HL-60 (cell line): ENCODE results near the gene GSX1.
A peak's percentile ranks its signal among the peaks of the same experiment; 100 is the strongest.

Experiments used
- DNase-seq, 2 experiments: peaks; one replicate each; pipeline ENCODE4 v3.0.0-alpha.2; 2010 to 2020; ENCODE audit warnings: low read depth in 1 of 2, low spot score in 1 of 2
- H3K27ac ChIP-seq: fragments of 250-450 bp; sonication (Bioruptor Pico); replicated peaks from 2 replicates; pipeline ENCODE4 v1.5.1; 2020; ENCODE audit warnings: mild to moderate bottlenecking, moderate library complexity
- H3K27me3 ChIP-seq: fragments of 250-450 bp; sonication (Bioruptor Pico); 2 replicates; pipeline ENCODE4 v1.5.1; 2021; ENCODE audit warnings: mild to moderate bottlenecking, moderate library complexity; ENCODE audit not compliant: insufficient read depth, poor library complexity, severe bottlenecking
- H3K4me3 ChIP-seq: replicated peaks from 2 replicates; pipeline ENCODE4 v1.5.1; 2011; ENCODE audit warnings: mild to moderate bottlenecking, control low read depth, low read length; ENCODE audit not compliant: insufficient read depth
- CTCF ChIP-seq: IDR thresholded peaks from one replicate; pipeline ENCODE4 v1.5.1; 2011; ENCODE audit warnings: low read length, control low read depth, inconsistent platforms; ENCODE audit not compliant: insufficient read depth
- GABPA ChIP-seq: IDR thresholded peaks from 2 replicates; pipeline ENCODE4 v1.6.1; 2012; ENCODE audit warnings: low read depth
- POLR2AphosphoS5 ChIP-seq: IDR thresholded peaks from 2 replicates; pipeline ENCODE4 v1.6.1; 2012; ENCODE audit warnings: low read depth
- SPI1 ChIP-seq: IDR thresholded peaks from 2 replicates; pipeline ENCODE4 v1.6.1; 2012; ENCODE audit warnings: low read depth, mild to moderate bottlenecking, borderline replicate concordance
- TF ChIP-seq, protein P1 (sequence below): IDR thresholded peaks from 2 replicates; pipeline ENCODE4 v1.6.1; 2012; ENCODE audit warnings: low read depth; ENCODE audit not compliant: insufficient replicate concordance

The GSX1 gene

GRCh38 chr13:27783111-27783510, 9.2 kb upstream of the GSX1 start:
- no peak for DNase-seq
- H3K27me3 ChIP-seq, result peaks cover 36% of the 10 kb centered on the region

DNA sequence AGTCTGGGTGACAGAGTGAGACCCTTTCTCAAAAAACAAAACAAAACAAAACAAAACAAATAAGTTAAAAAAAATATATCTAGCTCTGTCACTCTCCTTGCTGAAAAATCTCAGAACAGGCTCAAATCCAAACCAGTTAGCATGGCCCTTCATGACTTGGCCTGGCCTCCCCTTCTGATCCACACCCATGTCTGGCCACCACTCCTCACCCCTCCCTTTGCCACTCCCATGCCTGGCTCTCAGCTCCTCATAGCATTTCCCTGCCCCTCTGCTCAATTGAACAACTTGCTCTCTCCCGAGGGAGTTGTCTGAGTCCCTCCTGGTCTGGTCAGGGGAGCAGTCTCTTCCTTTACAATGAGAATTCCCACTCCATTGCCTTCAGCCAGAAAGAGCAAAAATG, 4.0 kb upstream of the GSX1 start:
- TF ChIP-seq SPI1 (no peak), POLR2AphosphoS5 (no peak), GABPA (no peak), CTCF (no peak)
- TF ChIP-seq, protein P1, sequence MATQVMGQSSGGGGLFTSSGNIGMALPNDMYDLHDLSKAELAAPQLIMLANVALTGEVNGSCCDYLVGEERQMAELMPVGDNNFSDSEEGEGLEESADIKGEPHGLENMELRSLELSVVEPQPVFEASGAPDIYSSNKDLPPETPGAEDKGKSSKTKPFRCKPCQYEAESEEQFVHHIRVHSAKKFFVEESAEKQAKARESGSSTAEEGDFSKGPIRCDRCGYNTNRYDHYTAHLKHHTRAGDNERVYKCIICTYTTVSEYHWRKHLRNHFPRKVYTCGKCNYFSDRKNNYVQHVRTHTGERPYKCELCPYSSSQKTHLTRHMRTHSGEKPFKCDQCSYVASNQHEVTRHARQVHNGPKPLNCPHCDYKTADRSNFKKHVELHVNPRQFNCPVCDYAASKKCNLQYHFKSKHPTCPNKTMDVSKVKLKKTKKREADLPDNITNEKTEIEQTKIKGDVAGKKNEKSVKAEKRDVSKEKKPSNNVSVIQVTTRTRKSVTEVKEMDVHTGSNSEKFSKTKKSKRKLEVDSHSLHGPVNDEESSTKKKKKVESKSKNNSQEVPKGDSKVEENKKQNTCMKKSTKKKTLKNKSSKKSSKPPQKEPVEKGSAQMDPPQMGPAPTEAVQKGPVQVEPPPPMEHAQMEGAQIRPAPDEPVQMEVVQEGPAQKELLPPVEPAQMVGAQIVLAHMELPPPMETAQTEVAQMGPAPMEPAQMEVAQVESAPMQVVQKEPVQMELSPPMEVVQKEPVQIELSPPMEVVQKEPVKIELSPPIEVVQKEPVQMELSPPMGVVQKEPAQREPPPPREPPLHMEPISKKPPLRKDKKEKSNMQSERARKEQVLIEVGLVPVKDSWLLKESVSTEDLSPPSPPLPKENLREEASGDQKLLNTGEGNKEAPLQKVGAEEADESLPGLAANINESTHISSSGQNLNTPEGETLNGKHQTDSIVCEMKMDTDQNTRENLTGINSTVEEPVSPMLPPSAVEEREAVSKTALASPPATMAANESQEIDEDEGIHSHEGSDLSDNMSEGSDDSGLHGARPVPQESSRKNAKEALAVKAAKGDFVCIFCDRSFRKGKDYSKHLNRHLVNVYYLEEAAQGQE, result no peak
- DNase-seq, result no peak
- Histone ChIP-seq H3K4me3 (no peak overlapping the region), H3K27me3 (peaks cover 73% of the 10 kb centered on the region), H3K27ac (no peak overlapping the region)

More at GRCh38 chr13:27783111-27783510, 9.2 kb upstream of the GSX1 start:
- TF ChIP-seq POLR2AphosphoS5 (no peak), SPI1 (no peak), GABPA (no peak)
- Histone ChIP-seq H3K4me3 (no peak overlapping the region), H3K27ac (no peak overlapping the region)

GRCh38 chr13:27789153-27789494, 3.2 kb upstream of the GSX1 start:
- Histone ChIP-seq H3K27ac (no peak overlapping the region), H3K4me3 (no peak overlapping the region), H3K27me3 (peaks cover 80% of the 10 kb centered on the region)
- no peak for DNase-seq
- no peak for TF ChIP-seq CTCF
- no peak for TF ChIP-seq GABPA
- TF ChIP-seq POLR2AphosphoS5, result no peak
- TF ChIP-seq, protein P1, result no peak
- TF ChIP-seq SPI1, result no peak

DNA sequence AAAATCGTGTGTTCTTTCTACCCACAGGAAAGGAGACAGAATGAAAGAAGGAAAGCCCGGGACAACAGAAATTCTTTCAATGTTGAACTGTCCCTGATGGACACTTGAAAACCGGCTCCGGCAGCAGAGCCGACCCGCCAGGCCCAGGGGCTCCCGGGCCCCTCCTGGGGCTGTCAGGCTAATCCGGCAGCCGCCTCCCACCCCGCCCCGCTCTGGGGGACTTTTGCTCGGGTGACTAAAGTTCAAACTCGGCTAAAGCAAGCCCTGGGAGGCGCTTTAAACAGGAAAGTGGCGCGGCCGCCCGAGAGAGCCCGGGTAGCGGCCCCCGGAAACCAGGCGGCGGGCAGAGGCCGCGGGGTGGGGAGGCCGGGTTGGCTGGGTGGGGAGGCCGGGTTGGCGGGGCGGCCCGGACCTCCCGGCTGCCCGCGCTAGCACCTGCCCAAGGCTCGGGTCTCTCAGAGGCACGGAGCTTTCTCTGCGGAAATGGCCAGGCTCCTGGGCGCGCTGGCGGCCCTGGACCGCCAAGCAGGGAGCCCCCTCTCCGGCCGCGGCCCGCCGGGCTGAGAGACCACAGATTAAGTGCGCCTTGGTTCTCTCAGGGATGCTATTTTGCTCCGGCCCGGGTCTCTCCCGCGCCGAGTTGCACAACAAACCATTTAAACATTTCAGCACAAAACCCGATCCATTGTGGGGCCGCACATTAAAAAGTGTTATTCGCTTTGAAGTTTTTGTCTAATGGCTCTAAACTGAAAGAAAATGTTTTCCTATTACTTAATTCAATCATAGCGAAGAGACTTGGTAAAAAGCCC, 2.6 kb upstream of the GSX1 start:
- H3K27me3 ChIP-seq, result peaks cover 81% of the 10 kb centered on the region
- TF ChIP-seq SPI1, result no peak
- TF ChIP-seq GABPA, result no peak
- no peak for TF ChIP-seq CTCF
- TF ChIP-seq, protein P1, result no peak
- no peak for TF ChIP-seq POLR2AphosphoS5
- H3K4me3 ChIP-seq, result peak overlapping the region; percentile 14; the same call in 1 of the 2 replicates
- no peak overlapping the region for H3K27ac ChIP-seq
- no peak for DNase-seq
